ENCODE results near the gene CD58.
A peak's percentile ranks its signal among the peaks of the same experiment; 100 is the strongest.

CD58 gene

GRCh38 chr1:116544588-116545358, 26.1 kb downstream of the CD58 start:
- no peak for DNase-seq (ENCODE audit: low read depth in 2 of 2)

DNA sequence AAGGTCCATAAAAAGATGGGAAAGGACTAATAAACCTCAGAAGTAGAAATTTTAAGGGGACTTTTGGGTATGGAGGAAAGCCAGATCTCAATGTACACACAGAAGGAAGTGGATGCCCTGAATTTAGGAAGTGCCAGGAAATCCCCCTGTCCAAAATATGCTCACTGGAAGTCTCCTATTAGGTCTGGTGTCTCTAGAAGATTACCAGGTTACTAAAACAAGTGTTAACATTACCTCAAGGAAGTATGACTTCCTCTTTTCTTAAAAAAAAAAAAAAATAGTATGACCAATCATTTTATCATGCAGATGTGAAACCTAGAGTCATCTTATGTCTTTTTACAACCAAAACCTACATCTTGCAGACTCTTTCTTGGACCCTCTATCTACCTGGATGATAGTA, 30.7 kb downstream of the CD58 start:
- no peak for DNase-seq (ENCODE audit: low read depth in 2 of 2)

DNA sequence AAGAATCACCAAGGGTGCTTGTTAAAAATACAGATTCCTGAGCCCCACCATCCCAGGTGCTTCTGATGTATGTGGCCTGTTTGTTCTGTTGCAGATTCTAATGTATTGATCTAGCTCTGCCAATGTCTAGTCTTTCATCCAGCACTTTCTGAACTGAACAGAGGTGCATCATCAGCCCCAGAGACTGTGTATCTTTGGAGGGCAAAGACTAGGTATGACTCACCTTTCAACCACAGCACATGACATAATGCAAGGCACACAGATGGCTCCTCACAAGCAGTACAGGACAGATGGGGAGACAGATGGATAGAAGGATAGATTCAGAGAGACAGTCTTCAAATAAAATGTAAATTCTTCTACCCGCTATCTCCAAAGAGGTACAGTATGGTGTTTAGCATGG, 32.3 kb downstream of the CD58 start:
- DNase-seq (ENCODE audit: low read depth in 2 of 2) = peak; percentile 21 to 34

DNA sequence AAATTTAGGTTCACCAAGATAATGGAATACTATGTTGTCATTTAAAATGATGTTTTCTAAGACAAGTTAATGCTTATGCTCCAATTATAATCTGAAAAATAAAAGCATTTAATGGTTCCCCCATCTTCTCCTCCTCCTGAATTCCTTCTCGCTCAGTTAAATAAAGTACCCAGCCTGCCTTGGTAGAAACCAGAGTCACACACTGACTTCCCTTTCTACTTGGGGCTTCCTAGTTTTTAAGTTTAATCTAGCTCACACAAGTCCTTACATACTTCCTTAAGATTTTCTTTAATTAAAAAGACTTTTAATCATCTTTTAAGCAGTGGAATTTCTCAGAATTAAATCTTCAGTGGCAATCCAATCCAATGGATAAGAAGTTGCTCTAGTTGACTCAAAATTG, 32.9 kb downstream of the CD58 start:
- DNase-seq (ENCODE audit: low read depth in 2 of 2) = no peak

DNA sequence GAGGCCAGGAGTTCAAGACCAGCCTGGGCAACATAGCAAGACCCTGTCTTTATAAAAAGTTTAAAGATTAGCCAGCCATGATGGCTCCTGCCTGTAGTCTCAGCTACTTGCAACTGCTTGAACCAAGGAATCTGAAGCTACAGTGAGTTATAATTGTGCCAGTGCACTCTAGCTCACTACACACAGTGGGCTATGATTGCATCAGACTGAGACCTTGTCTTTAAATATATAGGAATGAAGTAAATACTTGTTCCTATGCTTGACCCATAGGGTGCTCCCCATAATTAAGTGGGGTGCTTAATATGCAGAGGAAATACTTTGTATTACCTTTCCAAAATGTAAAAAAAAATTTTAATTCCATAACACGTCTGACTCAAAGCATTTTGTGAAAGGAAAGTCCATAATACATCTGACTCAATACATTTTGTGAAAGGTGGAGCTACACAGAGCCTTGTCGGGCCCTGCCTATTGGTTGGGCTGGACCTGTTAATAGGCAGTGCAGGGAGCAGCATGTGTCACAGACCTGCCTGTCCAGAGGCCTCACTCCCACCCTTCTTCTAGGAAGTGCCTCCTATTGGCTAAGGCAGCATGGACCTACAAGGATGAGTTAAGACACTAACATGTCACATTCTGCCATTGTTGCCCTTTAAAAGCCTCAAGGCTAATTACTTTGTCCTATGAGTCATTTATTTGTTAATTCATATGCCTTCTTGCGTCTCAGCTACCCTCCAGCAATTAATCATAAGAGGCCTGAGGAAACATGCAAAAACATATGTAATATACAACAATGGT, 33.6 kb downstream of the CD58 start:
- DNase-seq (ENCODE audit: low read depth in 2 of 2) = no peak

DNA sequence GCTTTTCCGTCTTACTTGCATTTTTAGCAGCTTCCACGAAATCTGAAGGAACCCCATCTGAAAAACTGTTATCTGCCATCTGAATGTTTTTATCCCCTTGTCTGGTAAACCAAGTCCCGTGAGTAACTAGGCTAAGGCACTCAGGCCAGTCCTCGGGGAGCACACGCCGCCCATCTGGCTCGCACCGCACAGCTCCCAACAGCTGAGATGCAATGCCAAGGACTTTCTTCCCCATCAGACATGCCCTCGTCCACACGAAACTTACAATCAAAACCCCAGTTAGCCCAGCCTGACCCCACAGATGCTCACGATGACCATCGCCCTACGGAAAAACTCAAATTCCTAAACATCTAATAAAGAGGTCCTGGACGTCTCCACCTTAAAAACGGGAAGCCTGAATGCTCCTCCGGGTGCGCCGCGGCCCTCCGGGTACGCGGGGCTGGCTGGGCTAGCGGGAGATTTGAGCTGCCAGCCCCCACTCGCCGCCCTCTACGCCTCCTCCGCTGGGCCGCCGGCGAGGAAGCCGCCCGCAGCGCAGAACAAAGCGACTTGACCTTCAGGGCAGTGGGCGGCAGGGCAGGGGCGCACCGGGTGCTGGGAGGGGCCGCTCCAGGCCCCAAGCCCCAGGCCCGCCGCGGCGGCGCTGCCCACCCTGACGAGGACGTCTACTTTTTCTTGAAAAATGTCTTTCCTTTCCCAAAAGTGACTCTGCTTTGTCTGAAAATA, 36.6 kb downstream of the CD58 start:
- no peak for DNase-seq (ENCODE audit: low read depth in 2 of 2)

GRCh38 chr1:116533429-116533820, 37.4 kb downstream of the CD58 start:
- no peak for DNase-seq (ENCODE audit: low read depth in 2 of 2)

DNA sequence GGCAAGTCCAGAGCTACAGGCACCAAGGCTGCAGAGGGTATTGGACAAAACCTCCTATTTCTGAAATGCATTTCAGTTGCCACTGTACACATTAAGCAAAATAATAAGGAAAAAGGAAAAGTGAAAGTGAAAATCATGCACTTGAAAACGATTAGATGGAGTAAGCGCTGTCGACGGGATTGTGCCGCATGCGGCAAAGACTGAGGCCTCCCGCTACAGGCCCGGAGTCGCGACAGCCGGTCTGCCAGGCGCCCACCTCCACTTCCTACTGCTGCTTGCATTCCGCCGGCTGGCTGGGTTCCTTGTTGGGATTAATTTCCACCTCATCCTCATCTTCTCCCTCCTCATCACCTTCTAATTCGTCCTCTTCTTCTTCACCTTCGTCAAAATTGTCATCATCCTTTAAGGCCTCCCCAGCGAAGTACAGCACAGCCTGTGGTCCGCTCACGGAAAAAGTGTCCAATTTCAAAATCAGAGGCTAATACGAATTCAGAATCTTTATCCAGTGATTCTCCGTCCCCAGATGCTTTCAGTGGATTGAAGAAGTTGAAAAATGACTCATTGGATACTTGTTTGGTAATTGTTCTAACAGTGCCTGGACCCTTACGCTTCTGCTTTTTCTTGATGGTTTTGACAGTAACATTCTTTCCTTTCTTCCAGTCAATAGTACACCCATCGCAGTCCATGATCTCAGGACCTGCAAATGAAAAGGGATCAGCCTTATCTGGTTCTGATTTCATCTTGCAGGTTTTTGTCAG, 38.0 kb downstream of the CD58 start:
- no peak for DNase-seq (ENCODE audit: low read depth in 2 of 2)

DNA sequence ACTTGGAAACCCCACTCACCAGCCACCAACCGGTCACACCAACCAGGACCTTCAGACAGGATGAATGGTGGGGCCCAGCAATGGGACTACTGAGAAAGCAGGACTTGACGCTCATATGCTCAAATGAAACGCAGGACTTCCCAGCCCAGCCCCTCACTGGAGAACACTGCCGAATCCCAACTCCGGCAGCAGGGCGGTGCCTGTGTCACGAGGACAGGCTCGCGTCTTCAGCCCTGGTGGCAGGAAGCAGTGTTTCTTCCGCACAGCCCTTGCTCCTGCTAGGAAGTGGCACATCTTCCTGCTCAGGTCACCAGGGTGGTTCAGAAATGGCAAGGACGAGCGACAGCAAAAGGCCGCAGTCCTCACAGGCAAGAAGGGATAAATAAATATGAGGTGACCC, 38.9 kb downstream of the CD58 start:
- no peak for DNase-seq (ENCODE audit: low read depth in 2 of 2)

GRCh38 chr1:116529681-116530080, 41.1 kb downstream of the CD58 start:
- DNase-seq (ENCODE audit: low read depth in 2 of 2) = no peak

DNA sequence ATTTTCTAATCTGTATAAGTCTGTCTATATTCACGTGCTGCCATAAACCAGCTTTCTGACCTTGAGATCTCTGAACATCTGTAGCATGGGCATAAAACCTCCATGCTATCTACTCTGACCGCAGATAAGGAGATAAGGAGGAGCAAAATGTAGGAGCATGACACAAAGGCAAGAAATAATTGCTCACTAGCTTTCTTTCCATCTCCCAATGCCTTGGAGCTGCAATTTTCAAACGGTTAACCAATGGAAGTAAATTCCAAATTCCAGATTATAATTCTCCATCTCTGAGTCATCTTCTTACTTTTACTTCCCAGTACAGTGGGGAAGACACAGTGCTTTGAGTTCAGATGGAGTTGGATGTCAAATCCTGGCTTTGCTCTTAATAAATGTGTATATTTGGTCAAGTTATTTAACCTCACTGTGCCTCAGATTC, 41.6 kb downstream of the CD58 start:
- DNase-seq (ENCODE audit: low read depth in 2 of 2) = no peak

- DNase-seq (ENCODE audit: low read depth in 2 of 2) = no peak
These were observed 42.3 kb downstream of the CD58 start for GRCh38 chr1:116528329-116529083.

- no peak for DNase-seq (ENCODE audit: low read depth in 2 of 2)
These were observed 45.4 kb downstream of the CD58 start for GRCh38 chr1:116525440-116525839.

- DNase-seq (ENCODE audit: low read depth in 2 of 2) = no peak
These were observed 49.6 kb downstream of the CD58 start for GRCh38 chr1:116521186-116521585.

GRCh38 chr1:116518400-116518799, 52.4 kb downstream of the CD58 start:
- DNase-seq (ENCODE audit: low read depth in 2 of 2) = no peak

DNA sequence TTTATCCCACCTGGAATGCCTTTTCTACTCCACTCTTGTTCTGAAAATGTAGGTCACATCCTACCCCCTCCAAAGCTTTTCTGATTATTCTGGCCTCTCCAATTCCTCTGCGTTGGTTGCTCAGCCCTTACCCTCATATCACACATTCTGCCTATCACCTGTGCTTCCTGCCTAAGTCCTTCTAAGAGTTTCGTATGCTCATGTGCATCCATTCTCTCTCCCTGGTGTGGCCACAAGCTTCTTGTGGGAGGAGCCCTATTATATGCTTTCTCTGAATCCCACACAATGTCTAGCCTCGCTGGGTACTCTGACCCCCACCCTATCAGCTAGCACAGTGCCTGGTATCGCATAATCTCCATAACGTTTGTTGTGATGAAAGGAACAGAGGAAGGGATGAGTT, 54.2 kb downstream of the CD58 start:
- no peak for DNase-seq (ENCODE audit: low read depth in 2 of 2)

DNA sequence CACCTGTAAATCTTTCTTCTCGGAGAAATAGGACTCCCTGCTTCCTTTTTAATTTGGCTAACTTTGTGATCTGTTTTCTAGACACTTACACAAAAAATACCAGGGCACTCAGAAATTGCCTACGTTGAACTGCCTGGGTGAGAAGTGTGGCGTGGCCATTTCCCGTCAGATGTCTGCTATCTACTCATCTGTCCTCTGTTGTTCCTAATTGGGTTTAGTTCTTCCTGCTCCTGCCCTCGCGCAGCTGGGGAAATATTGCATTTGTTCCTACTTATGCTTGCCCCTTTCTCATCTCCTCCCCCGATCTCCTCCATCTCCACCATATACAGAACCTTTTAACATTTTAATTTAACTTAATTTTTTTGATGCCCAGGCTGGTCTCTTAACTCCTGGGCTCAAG, 55.1 kb downstream of the CD58 start:
- no peak for DNase-seq (ENCODE audit: low read depth in 2 of 2)

DNA sequence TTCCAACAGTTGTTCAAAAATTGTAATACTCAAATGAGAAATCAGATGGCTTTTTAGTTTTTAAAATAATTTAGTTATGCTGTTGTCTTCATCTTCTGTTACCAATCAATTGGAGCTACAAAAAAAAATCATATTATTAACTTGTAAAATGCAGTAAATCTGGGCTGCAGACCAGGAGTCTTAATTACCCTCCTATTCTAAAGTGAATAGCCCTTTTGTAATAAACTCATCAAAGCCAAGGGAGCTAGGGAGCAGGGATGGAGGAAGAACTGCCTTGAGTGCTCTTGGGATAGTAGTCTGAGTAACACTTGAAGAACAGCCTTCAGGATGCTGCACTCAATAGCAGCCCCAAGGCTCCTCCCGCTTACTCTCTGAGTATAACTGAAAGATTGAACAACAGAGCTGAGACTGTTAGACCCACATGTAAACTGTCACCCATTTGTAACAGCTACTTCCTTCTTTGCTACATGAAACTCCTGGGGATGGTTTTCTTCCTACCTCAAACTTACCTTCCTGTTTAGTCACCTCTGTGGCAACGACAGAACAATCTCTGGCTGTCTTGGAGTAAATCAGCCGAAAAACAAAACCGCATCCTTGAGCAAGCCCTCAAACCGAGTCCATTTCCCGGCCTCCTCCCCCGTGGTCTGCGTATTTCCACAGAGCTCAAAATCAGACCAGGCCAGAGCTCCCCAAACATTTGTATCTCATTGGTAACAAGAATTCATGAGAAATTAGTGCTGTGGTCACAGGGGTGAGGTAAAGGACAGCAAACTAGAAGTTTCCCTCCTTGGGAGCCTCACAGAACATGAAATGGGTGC, 55.9 kb downstream of the CD58 start:
- DNase-seq (ENCODE audit: low read depth in 2 of 2) = peak; percentile 55 to 69

- no peak for DNase-seq (ENCODE audit: low read depth in 2 of 2)
These were observed 56.9 kb downstream of the CD58 start for GRCh38 chr1:116513956-116514355.

DNA sequence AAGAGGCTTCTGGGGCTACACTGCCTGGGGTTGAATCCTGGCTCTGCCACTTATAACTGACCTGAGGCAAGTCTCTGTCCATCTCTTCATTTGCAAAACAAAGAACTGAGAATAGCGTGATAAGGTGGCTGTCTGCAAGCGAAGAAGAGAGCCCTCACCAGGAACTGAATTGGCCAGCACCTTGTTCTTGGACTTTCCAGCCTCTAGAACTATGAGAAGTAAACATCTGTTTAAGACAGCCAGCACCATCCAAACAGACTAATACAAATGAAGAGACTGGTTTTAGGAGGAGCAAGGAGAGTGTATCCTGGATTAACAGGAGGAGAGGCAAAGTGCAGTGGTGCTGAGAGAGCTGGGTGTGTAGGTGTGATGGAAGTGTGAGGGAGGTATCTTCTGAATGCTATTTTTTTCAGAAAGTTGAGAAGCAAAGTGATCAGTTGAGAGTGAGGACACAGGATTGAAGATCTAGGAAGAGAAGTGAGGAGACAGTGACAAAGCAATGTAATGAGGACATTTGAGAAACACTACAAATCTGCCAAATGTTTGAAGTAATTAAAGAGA, 59.3 kb downstream of the CD58 start:
- no peak for DNase-seq (ENCODE audit: low read depth in 2 of 2)

All from stimulated activated CD4-positive, alpha-beta T cell treated with anti-CD3 and anti-CD28 coated beads, Interleukin-15, amount 100 ng/mL, for 48 hours (primary cell).